Amniotic stem cell (primary cell): Measurements from ENCODE around the gene POLR1E.

Source experiments
- DNase-seq: peaks from one replicate; lab custom pipeline; 2025; lab: John Stamatoyannopoulos, UW

POLR1E gene, protein sequence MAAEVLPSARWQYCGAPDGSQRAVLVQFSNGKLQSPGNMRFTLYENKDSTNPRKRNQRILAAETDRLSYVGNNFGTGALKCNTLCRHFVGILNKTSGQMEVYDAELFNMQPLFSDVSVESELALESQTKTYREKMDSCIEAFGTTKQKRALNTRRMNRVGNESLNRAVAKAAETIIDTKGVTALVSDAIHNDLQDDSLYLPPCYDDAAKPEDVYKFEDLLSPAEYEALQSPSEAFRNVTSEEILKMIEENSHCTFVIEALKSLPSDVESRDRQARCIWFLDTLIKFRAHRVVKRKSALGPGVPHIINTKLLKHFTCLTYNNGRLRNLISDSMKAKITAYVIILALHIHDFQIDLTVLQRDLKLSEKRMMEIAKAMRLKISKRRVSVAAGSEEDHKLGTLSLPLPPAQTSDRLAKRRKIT

DNA sequence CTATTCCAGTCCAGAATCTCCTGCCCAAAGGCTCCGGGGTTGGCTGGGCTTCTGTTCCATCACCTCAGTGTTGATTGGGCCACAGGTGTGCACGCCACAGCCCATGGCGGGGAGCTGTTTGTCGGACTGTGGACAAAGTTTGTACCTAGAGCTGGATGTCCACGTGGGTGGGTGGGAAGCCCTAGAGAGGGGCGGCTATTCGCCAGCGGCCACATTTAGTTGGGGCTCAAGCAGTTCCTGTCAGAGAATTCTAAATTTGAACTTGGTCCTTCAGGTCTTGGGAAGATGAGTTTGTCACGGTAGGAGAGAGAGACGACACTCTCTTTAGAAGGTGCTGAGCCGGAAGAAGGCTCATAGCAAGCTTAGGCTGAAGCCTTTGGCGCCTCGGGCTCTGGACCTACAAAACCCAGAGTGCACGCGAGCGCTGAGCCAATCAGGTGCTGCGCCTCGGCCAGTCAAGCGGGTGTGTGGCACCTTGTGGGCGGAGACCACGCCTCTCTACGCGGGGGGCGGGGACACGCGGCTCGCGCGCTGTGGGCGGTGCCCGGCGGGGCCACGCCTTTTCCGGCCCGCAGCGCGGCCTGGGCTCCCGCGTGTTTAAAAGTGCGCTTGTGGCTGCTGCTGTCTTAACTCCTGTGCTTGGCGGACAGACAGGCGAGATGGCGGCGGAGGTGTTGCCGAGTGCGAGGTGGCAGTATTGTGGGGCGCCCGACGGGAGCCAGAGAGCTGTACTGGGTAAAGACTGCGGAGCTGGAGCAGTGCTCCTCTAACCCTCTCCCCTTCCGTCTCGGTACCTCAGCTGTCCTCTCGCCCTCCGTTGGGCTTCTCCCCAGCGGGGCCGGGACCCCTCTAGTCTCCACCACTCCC lies at the start of gene POLR1E:
POLR1E (plus strand) TSS at position 560 of the 867 bp plus-strand sequence; CDS start at position 660, 100 bp downstream.
- DNase-seq = peak; percentile 71

DNA sequence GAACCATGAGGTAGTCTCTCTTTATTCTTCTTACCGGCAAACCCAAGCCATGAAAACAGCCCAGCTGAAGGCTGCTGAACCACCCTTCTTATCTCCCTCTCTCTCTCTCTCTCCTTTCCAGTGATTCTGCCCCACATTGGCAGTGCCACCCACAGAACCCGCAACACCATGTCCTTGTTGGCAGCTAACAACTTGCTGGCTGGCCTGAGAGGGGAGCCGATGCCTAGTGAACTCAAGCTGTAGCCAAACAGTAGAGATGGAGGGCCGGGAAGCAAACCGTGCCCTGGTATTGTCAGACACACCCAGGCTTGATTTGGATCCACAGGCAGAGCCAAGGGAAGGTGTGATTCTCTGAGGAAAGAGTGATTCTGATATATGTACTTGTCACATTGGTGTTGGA lies 49.2 kb upstream of the POLR1E start:
- no peak for DNase-seq

DNA sequence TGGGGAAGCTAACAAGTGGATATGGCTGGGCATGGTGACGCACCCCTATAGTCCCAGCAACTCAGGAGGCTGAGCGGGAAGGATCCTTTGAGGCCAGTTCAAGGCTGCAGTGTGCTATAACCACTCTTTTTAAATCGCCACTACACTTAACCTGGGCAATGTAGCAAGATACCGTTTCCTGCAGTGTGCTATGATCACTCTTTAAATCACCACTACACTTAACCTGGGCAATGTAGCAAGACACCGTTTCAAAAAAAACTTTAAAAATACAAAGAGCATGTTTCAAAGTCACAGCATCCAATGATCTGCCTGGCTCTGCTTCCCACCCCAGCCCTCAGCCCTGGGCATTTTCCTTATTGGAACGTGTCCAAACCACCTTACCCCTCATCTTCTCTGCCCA lies 48.7 kb upstream of the POLR1E start:
- no peak for DNase-seq

DNA sequence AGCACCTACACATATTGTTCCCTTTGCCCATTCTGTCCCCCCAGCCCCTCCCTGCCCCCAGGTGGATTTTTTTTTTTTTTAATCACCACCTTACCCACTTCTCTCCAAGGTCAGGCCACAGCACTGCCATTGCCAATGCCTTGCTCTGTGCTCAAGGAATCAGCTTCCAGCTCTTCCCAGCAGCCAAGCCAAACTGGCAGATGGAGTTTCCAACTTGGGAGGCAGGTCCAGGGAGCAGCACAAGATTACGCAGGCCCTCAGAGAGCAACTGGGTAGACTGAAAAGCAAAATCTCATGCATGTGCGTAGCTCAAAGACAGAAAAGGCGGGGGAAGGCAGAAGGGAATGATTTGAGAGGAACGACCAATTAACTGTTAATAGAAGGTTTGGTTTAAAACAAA lies 48.1 kb upstream of the POLR1E start:
- no peak for DNase-seq

DNA sequence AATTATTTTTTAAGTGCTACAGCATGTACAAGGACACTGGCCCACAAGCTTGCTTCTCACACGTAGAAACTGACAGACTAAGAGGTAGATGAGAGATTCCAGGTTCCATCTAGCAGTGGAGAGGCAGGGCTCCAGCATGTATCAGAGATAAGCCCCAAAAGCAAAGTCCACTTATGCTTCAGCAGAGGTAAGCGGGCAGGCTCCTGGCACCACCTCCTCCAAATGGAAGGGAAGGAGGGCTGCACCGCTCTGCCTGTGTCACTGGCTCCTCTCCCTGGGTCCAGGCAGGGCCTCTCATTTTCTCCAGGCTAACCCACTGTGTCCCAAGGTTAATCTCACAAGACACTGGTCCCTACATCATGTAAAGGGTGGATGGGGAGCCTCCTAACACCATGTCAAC lies 47.4 kb upstream of the POLR1E start:
- no peak for DNase-seq

DNA sequence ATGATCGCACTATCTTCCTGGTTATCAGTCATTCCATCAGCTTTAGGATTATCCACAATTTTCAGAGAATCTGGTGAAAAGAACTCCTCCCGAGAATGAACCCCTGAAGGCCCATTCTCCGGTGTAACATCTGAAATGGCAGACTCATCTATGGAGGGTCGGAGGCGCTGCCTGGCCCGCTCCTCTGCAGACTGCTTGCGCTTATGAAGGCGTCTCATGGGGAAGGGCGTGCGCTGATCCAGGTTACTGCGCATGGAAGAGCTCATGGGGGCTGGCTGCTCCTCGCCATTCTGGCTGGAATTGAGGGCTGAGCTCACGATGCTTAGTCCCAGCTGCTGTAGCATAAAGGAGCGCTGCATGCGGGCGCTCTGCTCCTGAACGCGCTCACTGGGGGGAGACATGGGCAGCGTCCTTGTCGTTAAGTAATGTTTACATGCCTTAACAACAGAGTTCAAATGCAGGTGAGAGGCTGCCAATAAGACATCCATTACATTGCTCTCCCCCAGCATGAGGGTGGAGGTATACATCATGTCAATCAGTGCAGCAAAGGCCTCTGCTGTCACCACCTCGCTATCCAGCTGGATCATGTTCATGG lies 43.9 kb upstream of the POLR1E start:
- DNase-seq = no peak

DNA sequence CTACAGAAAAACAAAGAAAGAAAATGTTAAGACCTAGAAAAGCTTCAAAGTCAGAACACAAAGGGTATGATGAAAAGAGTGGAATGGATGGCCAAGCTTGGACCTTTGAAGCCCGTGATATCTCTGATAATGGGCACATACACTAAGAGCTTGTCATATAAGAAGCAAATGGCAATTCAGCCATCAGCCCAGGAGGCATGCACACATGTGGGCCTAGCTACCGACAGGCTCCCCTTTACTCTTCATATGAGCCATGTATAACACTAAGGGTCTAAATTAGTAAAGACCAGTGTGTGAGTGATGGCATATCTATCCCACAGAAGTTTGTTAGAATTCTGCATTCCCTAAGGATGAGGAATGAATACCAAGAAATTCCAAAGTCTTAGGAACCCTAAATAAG lies 43.2 kb upstream of the POLR1E start:
- no peak for DNase-seq

DNA sequence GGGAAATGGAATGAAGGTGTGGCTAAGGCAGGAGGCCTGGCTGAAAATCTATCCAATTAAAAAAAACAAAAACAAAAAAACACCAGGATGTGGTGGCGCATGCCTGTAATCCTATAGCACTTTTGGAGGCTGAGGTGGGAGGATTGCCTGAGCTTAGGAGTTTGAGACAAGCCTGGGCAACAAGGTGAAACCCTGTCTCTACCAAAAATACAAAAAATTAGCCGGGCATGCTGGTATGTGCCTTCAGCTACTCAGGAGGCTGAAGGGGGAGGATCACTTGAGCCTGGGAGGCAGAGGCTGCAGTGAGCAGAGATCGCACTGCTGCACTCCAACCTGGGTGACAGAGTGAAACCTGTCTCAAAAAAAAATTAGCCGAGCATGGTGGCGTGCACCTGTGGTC lies 42.2 kb upstream of the POLR1E start:
- no peak for DNase-seq

DNA sequence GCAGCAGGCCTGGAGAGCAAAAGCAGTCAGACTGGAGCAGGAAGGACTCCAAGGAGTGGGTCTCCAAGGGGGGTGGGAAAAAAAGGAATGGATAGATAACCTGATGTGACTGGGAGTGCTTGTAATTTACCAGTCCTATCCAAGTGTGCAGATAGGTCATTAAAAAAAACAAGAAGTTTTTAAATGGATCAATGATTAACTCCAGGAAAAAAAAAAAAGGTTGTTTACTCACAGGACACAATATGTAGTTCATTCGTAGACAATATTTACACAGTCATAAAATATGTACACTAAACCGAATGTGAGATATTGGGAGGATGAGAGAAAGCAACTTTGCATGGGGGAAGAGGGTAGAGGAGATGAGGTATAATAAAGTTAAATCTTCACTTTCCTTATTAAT lies 40.9 kb upstream of the POLR1E start:
- DNase-seq = no peak

DNA sequence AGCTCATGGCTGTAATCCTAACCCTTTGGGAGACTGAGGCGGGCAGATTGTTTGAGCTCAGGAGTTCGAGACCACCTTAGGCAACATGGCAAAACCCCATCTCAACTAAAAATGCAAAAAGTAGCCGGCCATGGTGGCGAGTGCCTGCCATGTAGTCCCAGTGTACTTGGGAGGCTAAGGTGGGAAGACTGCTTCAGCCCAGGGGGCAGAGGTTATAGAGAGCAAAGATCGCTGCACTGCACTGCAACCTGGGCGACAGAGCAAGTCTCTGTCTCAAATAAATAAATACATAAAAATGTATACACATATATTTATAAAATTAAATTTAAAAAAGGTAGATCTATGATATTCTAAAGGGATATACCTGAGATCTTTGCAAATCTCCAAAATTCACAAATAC lies 39.9 kb upstream of the POLR1E start:
- no peak for DNase-seq

DNA sequence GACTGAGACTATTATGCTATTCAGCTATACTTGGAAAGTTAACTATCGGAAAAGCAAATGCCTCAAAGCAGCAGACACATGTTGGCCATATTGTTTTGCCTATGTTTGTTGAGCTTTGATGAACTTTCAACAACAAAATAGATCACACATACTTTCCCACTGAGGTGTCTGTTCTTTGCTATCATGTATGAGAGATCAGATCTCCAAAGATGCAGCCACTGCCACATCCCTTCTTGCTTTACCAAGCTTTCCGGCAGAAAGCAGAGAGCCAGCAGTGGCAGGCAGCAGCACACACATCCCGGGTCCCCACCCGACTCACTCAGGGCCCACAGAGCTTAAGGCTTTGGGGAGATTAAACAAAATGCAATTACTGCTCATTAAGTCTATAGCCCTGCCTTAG lies 39.3 kb upstream of the POLR1E start:
- DNase-seq = no peak

DNA sequence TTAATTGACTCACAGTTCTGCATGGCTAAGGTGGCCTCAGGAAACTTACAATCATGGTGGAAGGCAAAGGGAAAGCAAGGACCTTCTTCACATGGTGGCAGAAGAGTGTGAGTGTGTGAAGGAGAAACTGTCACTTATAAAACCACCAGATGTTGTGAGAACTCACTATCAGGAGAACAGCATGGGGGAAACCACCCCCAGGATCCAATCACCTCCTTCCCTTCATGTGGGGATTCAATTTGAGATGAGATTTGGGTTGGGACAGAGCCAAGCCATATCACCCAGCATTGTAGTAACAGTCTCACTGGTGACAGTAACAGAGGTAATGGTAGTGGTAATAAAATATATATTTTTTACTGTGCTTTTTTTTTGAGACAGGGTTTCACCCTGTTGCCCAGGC lies 38.6 kb upstream of the POLR1E start:
- no peak for DNase-seq

DNA sequence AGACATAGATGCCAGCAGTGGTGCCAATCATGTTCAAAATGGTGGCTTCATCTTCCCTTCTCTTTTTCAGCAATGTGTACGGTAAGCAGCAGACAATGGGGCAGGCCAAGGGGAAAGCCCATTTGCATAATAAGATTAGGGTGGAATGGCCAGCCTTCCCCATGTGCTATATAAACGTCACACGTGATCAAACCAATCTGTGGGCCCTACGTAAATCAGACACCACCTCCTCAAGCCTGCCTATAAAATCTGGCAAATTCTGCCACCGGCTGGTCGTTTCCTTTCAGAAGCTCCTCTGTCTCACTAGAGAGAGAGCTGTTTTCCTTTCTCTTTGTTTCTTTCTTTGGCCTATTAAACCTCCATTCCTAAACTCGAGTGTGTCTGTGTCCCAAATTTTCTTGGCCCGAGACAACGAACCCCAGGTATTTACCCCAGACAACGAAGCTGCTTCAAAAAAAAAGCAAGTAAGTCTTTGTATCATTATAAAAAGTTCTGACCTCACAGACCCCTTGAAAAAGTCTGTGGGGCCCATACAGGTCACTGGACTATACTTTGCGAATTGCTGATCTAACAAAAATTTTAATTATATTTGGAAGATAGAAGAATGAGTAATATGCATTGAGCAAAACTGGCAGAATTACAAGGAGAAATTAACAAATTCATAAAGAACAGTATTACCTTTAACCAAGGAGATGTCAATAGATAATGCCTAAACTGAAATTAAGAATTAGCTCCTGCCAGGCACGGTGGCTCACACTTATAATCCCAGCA lies 35.7 kb upstream of the POLR1E start:
- no peak for DNase-seq

DNA sequence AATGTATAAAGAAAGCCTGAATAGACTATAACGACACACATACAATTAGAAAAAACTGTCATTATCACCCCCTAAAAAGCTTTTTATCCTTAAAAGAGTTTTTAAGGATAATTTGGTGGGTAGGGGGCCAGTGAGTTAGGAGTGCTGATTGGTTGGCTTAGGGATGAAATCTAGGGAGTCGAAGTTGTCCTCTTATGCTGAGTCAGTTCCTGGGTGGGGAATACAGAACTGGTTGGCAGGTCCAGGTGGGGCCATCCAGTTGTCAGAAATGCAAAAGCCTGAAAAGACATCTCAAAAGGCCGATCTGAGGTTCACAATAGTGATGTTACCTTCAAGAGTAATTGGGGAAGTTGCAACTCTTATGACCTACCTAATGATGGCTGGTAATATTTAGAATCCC lies 34.1 kb upstream of the POLR1E start:
- no peak for DNase-seq

DNA sequence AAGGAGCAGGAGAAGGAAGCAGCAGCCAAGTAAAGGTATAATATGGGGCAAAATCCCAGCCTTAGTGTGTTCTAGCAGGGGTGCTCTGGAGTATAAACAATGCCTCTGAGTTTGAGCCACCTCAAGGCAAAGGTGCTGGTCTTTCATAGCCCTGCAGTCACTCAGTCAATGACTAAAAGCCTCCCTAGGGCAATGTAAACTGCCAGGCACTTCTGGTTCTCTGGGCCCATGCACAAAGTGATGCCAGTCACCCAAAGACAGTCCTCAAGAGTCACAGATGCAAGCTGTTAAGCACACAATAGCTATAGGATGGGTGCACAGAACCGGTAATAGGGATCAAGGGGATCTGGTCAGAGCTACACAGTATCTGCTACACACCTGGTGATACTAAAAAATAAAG lies 33.1 kb upstream of the POLR1E start:
- DNase-seq = no peak

DNA sequence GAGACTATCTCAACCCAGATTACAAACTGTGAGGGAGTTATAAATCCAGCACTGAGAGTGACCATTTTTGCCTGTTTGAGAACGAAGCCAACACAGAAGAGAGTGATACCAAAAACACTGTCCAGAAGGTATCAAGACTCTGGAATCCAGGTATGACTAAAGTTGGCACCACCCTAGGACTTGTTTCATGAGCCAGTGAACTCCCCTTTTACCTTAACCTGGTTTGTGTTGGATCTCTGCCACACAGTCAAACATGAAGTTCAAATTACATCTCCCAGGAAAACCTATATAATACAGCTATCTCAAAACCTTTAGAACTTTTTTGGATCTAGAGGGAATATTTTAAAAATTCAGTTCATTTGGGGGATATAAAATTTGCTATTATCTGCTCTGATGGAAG lies 31.9 kb upstream of the POLR1E start:
- no peak for DNase-seq

DNA sequence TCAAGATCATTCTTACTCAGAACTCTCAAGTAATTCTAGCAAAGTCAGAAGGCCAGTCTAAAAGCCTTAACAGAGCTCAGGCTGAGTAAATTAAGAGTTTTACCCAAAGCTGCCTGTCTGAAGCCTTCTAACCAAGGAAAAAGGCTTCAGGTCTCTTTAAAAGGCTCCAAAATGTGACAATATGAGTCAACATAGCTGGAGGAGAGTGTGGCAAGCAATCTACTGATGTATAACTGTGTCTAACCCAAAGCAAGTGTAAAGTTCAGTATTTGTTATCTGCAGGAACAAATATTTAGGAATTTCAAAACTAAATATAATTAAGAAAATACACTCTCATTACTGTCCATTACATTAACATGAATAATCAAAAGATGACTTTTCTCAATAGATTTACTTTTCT lies 31.5 kb upstream of the POLR1E start:
- DNase-seq = no peak

DNA sequence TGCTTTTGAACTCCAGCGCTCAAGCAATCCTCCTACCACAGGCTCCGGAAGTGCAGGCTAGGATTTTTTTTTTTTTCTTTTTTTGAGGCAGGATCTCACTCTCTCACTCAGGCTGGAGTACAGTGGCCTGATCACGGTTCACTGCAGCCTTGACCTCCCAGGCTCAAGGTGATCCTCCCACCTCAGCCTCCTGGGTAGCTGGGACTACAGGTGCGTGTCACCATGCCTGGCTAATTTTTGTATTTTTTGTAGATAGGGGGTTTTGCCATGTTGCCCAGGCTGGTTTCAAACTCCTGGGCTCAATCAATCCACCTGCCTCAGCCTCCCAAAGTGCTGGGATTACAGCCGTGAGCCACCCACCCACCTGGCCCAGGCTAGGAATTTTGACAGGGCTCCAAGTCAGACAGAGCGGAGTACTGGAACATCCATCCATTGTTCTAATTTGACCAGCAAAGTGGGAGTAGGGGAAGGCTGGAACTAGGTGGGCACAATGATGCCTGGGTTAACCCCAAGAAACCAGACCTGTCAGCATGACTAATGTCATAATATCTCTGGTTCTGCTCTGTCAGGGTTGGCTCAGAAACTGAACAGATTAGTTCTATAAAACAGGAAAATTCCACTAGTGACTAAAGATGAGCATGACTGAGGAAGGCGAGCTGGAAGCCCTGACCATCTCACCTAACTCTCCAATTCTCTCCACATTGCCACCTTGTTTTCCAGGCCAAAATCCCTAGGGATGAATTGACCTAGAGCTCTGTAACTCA lies 29.7 kb upstream of the POLR1E start:
- DNase-seq = no peak

DNA sequence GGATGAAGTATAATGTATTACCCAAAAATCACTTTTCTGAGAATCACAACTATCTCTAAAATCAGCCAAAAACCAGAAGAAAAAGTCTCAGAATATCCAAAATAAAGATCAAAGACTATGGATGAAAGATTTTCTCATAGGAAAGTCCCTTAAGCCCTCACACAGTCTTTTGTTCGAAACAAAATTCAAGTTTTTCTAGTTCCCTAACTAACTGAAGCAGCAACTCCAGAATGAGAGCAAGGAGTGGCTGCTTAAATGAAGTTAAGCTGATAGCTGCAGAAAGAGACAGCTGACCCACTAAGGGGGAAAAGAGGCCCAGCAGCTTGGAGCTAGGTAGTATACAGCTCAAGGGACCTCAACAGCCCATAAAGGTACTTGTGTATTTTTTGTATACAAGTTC lies 28.9 kb upstream of the POLR1E start:
- no peak for DNase-seq

DNA sequence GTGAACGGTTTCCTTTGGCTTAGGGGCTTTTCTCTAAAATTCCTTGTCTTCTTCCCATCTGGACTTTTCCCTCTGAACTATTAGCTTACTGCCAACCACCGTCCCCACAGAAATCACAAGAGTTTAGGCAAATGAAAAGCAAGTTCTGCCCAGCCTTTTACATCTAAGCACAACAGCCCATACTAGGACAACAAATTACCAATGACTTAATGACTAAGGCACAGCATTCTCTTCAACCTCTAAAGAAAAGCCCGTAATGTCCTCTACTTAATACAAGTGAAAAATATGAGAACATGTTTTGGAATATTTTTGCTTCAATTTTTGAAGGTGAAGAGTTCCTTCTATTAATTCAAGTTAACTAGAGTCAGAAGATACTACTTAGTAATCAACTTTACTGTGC lies 21.7 kb upstream of the POLR1E start:
- no peak for DNase-seq
